ENCODE data around the gene TMCC1.

The TMCC1 gene

GRCh38 chr3:129936757-129937156 is 43.2 kb upstream of the TMCC1 start:
- no peak for DNase-seq (ENCODE audit: low spot score)
- TF ChIP-seq CTCF (IDR thresholded peaks at IDR 0.05; ENCODE audit: extremely low read depth, insufficient read depth, missing control alignments): no peak
- in situ Hi-C loops (cut with MboI; ENCODE audit: low pct_unique_long_range_greater_than_20kb, low sequenced_read_pairs, unreplicated experiment): loop anchor here (10.0 kb wide), 1 partner anchor 302 kb away; no protein-coding TSS in a partner anchor

- DNase-seq (ENCODE audit: low spot score): peak; percentile 60
- in situ Hi-C loops (cut with MboI; ENCODE audit: low pct_unique_long_range_greater_than_20kb, low sequenced_read_pairs, unreplicated experiment): loop anchor here (10.0 kb wide), 1 partner anchor 300 kb away; no protein-coding TSS in a partner anchor
- TF ChIP-seq CTCF (IDR thresholded peaks at IDR 0.05; ENCODE audit: extremely low read depth, insufficient read depth, missing control alignments): peak; percentile 91
Observed at GRCh38 chr3:129934234-129935123, 41.0 kb upstream of the TMCC1 start.

GRCh38 chr3:129933471-129933870 is 40.0 kb upstream of the TMCC1 start:
- no peak for TF ChIP-seq CTCF (IDR thresholded peaks at IDR 0.05; ENCODE audit: extremely low read depth, insufficient read depth, missing control alignments)
- in situ Hi-C loops (cut with MboI; ENCODE audit: low pct_unique_long_range_greater_than_20kb, low sequenced_read_pairs, unreplicated experiment): loop anchor here (10.0 kb wide), 1 partner anchor 299 kb away; no protein-coding TSS in a partner anchor
- DNase-seq (ENCODE audit: low spot score): no peak

- DNase-seq (ENCODE audit: low spot score): no peak
- no peak for TF ChIP-seq CTCF (IDR thresholded peaks at IDR 0.05; ENCODE audit: extremely low read depth, insufficient read depth, missing control alignments)
- in situ Hi-C loops (cut with MboI; ENCODE audit: low pct_unique_long_range_greater_than_20kb, low sequenced_read_pairs, unreplicated experiment): no loop called here
Observed at GRCh38 chr3:129929383-129929782, 35.9 kb upstream of the TMCC1 start.

GRCh38 chr3:129927072-129927471 is 33.6 kb upstream of the TMCC1 start:
- DNase-seq (ENCODE audit: low spot score): no peak
- TF ChIP-seq CTCF (IDR thresholded peaks at IDR 0.05; ENCODE audit: extremely low read depth, insufficient read depth, missing control alignments): no peak
- in situ Hi-C loops (cut with MboI; ENCODE audit: low pct_unique_long_range_greater_than_20kb, low sequenced_read_pairs, unreplicated experiment): no loop called here

GRCh38 chr3:129919806-129920205 is 26.3 kb upstream of the TMCC1 start:
- in situ Hi-C loops (cut with MboI; ENCODE audit: low pct_unique_long_range_greater_than_20kb, low sequenced_read_pairs, unreplicated experiment): no loop called here
- no peak for TF ChIP-seq CTCF (IDR thresholded peaks at IDR 0.05; ENCODE audit: extremely low read depth, insufficient read depth, missing control alignments)
- DNase-seq (ENCODE audit: low spot score): no peak
